ENCODE measurements around the gene SLC16A14. TPM values are rescaled to one million over a fixed set of nuclear protein-coding genes. Genes with fewer than 3 reads are reported as not detected.

SLC16A14 gene
- total RNA-seq, 1 experiment from 2014 or later: 7.9 TPM

DNA sequence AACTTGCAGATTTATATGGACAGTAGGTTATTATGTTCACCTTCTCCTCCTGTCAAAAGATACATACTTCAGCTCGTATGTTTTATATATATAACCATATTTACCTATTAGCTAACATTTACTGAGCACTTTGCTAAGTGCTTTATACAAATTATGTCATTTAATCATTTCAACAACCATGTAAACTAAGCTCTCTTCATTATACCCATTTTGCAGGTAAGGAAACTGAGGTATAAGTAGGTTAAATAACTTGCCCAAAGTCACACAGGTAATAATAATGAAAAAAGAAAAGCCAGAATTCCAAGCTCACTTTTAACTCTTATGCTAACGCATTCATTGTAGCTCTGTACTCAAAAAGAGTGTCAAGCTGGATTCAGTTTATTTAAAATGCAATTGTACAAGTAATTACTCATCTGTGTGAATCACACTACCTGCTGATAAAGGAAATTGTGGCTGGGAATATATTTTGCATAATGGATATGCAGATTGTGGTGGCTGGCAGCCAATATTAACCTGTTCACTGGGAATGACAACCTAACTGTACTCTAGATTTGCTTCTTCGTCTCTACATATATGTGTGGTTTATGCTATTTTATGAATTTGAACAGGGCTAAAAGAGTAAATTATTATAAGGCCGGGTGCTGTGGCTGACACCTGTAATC is 20.6 kb downstream of the SLC16A14 start:
- DNase-seq (ENCODE audit: low read depth, low spot score): no peak
- TF ChIP-seq YY1 (IDR thresholded peaks at IDR 0.05; ENCODE audit: extremely low read depth, insufficient replicate concordance, low read depth, low read length): no peak
- TF ChIP-seq JUND (IDR thresholded peaks at IDR 0.05): no peak
- TF ChIP-seq SIN3A (IDR thresholded peaks at IDR 0.05; ENCODE audit: low read depth): no peak
- TF ChIP-seq ZBTB33 (IDR thresholded peaks at IDR 0.05; ENCODE audit: extremely low read depth, insufficient replicate concordance, low read length): no peak
- no peak for TF ChIP-seq REST (IDR thresholded peaks at IDR 0.05; ENCODE audit: low read depth)
- TF ChIP-seq TCF7L2 (IDR thresholded peaks at IDR 0.05; ENCODE audit: borderline replicate concordance, extremely low read depth, insufficient read depth, insufficient read length): no peak
- TF ChIP-seq EZH2 (IDR thresholded peaks at IDR 0.05): no peak
- TF ChIP-seq CTCF (IDR thresholded peaks at IDR 0.05 in 2 of 3, conservative IDR thresholded peaks at IDR 0.05 in 1 of 3; ENCODE audit: borderline replicate concordance in 1 of 3, insufficient read depth in 1 of 3, low read depth in 2 of 3, low read length in 2 of 3): no peak
- TF ChIP-seq CEBPB (IDR thresholded peaks at IDR 0.05; ENCODE audit: low read depth): no peak
- no peak for TF ChIP-seq RAD21 (IDR thresholded peaks at IDR 0.05; ENCODE audit: low read depth)
- no peak for TF ChIP-seq POLR2A (IDR thresholded peaks at IDR 0.05; ENCODE audit: borderline replicate concordance, extremely low read depth, insufficient read depth, insufficient read length)
- TF ChIP-seq SRF (IDR thresholded peaks at IDR 0.05; ENCODE audit: low read depth): no peak
- no peak for TF ChIP-seq CBX3 (IDR thresholded peaks at IDR 0.05; ENCODE audit: low read depth)
- TF ChIP-seq SP1 (IDR thresholded peaks at IDR 0.05; ENCODE audit: low read depth): no peak
- no peak for TF ChIP-seq EZH2phosphoT487 (IDR thresholded peaks at IDR 0.05; ENCODE audit: borderline replicate concordance)
- TF ChIP-seq EGR1 (IDR thresholded peaks at IDR 0.05; ENCODE audit: low read depth): no peak
- TF ChIP-seq ATF3 (IDR thresholded peaks at IDR 0.05): no peak
- no peak for TF ChIP-seq ZFX (IDR thresholded peaks at IDR 0.05)
- no peak for TF ChIP-seq POLR2AphosphoS5 (IDR thresholded peaks at IDR 0.05; ENCODE audit: low read depth, low read length)
- no peak for TF ChIP-seq ELF1 (IDR thresholded peaks at IDR 0.05; ENCODE audit: borderline replicate concordance, low read depth)
- Histone ChIP-seq H3K9ac (ENCODE audit: low read length) (no peak overlapping the region), H3K4me2 (ENCODE audit: low read length) (no peak overlapping the region), H4K20me1 (ENCODE audit: insufficient read depth) (no peaks in the 10 kb centered on the region), H2AFZ (ENCODE audit: low read depth, low read length, poor library complexity, severe bottlenecking) (no peak overlapping the region), H3K4me3 (replicated peaks in 1 of 2; ENCODE audit: low read depth in 1 of 2, low read length in 2 of 2) (no peak overlapping the region), H3K79me2 (ENCODE audit: insufficient read depth, low read length) (no peaks in the 10 kb centered on the region), H3K27me3 (ENCODE audit: insufficient read depth, low read length) (no peaks in the 10 kb centered on the region), H3K9me2 (ENCODE audit: insufficient read depth) (no peaks in the 10 kb centered on the region), H3K9me3 (ENCODE audit: control insufficient read depth in 1 of 2, insufficient read depth in 1 of 2, low read depth in 1 of 2, low read length in 2 of 2) (no peaks in the 10 kb centered on the region), H3K27ac (ENCODE audit: low read depth, low read length) (no peak overlapping the region), H3K4me1 (ENCODE audit: control insufficient read depth in 1 of 2, insufficient read depth in 2 of 2, low read length in 2 of 2) (peaks cover 2 to 9% of the 10 kb centered on the region in 2 experiments), H3K36me3 (ENCODE audit: control insufficient read depth in 1 of 2, insufficient read depth in 2 of 2, low read length in 2 of 2) (0 out of 4 replicates have a peak, but pooled peaks cover 0 to 5% of the 10 kb centered on the region in 2 experiments)
- no TSS peak for BruUV-seq (replicated peaks)
- ATAC-seq: no peak
- CTCF ChIA-PET: no interaction called here
- POLR2A ChIA-PET: no interaction called here
- intact Hi-C loops (cut with micrococcal nuclease): no loop called here
- RAD21 ChIA-PET (ENCODE audit: low non-redundant PET in 1 of 2, low total read pairs in 2 of 2, uncharacterized antibody in 2 of 2, unreplicated experiment in 2 of 2): interaction anchor here in 1 of 2 experiments (0.6 kb wide), 1 partner anchor 299 kb away, joined by 4 read pairs; no protein-coding TSS in a partner anchor

Measured in HCT116 (cell line).